HepG2 (cell line): Measurements from ENCODE around the gene ZFPM1. TPM values are rescaled to one million over a fixed set of nuclear protein-coding genes. Genes with fewer than 3 reads are reported as not detected.

Experiments used
- EZH2 ChIP-seq: conservative IDR thresholded peaks from 2 replicates; pipeline ENCODE4 v1.6.1; 2012; ENCODE audit warnings: mild to moderate bottlenecking, low read depth, low read length, moderate library complexity
- HES4 ChIP-seq: sonication (generic); formaldehyde crosslinking; IDR thresholded peaks from 2 replicates; pipeline ENCODE4 v1.9.0; 2021; ENCODE audit warnings: mild to moderate bottlenecking, missing genetic modification reagents, borderline replicate concordance
- MEIS1 ChIP-seq: sonication (generic); formaldehyde crosslinking; IDR thresholded peaks from 2 replicates; pipeline ENCODE4 v1.9.0; 2021; ENCODE audit warnings: mild to moderate bottlenecking, missing genetic modification reagents, moderate library complexity, borderline replicate concordance
- MTA1 ChIP-seq: sonication (generic); formaldehyde crosslinking; IDR thresholded peaks from 2 replicates; pipeline ENCODE4 v1.4.0; 2020; ENCODE audit warnings: missing genetic modification reagents, mild to moderate bottlenecking, borderline replicate concordance
- RNF219 ChIP-seq: sonication (generic); formaldehyde crosslinking; IDR thresholded peaks from 2 replicates; pipeline ENCODE4 v1.5.0; 2020; ENCODE audit warnings: mild to moderate bottlenecking, missing genetic modification reagents
- SIX1 ChIP-seq: sonication (generic); formaldehyde crosslinking; IDR thresholded peaks from 2 replicates; pipeline ENCODE4 v1.4.0; 2020; ENCODE audit warnings: missing genetic modification reagents, borderline replicate concordance
- TFDP2 ChIP-seq: sonication (generic); formaldehyde crosslinking; IDR thresholded peaks from 2 replicates; pipeline ENCODE4 v1.4.0; 2020; ENCODE audit warnings: missing genetic modification reagents
- ZNF138 ChIP-seq: sonication (generic); formaldehyde crosslinking; IDR thresholded peaks from 2 replicates; pipeline ENCODE4 v1.5.0; 2020; ENCODE audit warnings: mild to moderate bottlenecking, low read depth, missing genetic modification reagents
- ZNF235 ChIP-seq: sonication (generic); formaldehyde crosslinking; IDR thresholded peaks from 2 replicates; pipeline ENCODE4 v1.8.1; 2023; ENCODE audit warnings: mild to moderate bottlenecking, missing genetic modification reagents, borderline replicate concordance
- ZNF256 ChIP-seq: sonication (generic); formaldehyde crosslinking; conservative IDR thresholded peaks from 2 replicates; pipeline ENCODE4 v1.4.0; 2020; ENCODE audit warnings: missing genetic modification reagents
- ZNF296 ChIP-seq: sonication (generic); formaldehyde crosslinking; conservative IDR thresholded peaks from 2 replicates; pipeline ENCODE4 v1.5.0; 2020; ENCODE audit warnings: mild to moderate bottlenecking, missing genetic modification reagents
- ZNF44 ChIP-seq: sonication (generic); formaldehyde crosslinking; IDR thresholded peaks from 2 replicates; pipeline ENCODE4 v1.5.1; 2020; ENCODE audit warnings: mild to moderate bottlenecking, missing genetic modification reagents
- ZNF572 ChIP-seq: sonication (generic); formaldehyde crosslinking; IDR thresholded peaks from 2 replicates; pipeline ENCODE4 v1.5.1; 2020; ENCODE audit warnings: mild to moderate bottlenecking, missing genetic modification reagents
- ZNF574 ChIP-seq: sonication (generic); formaldehyde crosslinking; IDR thresholded peaks from 2 replicates; pipeline ENCODE4 v1.4.0; 2020; ENCODE audit warnings: missing genetic modification reagents
- ZNF629 ChIP-seq: sonication (generic); formaldehyde crosslinking; conservative IDR thresholded peaks from 2 replicates; pipeline ENCODE4 v1.5.0; 2020; ENCODE audit warnings: missing genetic modification reagents
- ZNF646 ChIP-seq: sonication (generic); formaldehyde crosslinking; IDR thresholded peaks from 2 replicates; pipeline ENCODE4 v1.9.0; 2021; ENCODE audit warnings: mild to moderate bottlenecking, missing genetic modification reagents
- polyA plus RNA-seq, 8 experiments: library from polyadenylated mRNA; depleted of rRNA in 3 of 8; stranded (reverse) in 7 of 8; unstranded in 1 of 8; fragments of >200 nt; fragmentation: Illumina TruSeq in 4 of 8; extraction: Trizol in 4 of 8; gene quantifications; 2 replicates each; pipeline versions ENCODE4 v1.2.1 to v1.2.3, GENCODE V29; 2011 to 2016; ENCODE audit warnings: low read depth in 4 of 8, missing spikeins in 1 of 8, mixed read lengths in 1 of 8; ENCODE audit not compliant: insufficient read depth in 1 of 8
- total RNA-seq, 5 experiments: library from RNA; depleted of rRNA; stranded (reverse); fragments of >200 nt; fragmentation: Illumina TruSeq; extraction: Trizol; gene quantifications; 2 replicates each; pipeline ENCODE4 v1.2.3, GENCODE V29; 2016; ENCODE audit warnings: low read depth in 1 of 5

The ZFPM1 gene
- total and polyA plus RNA-seq, 2 of the 13 experiments (the other 11 are each of a cell fraction or from before 2014, with no cell fraction given) = 1.3 to 3.8 TPM

- TF ChIP-seq ZNF574 (CRISPR knock-in tag) (no peak), MTA1 (CRISPR knock-in tag) (peak; percentile 56; the same call in 1 of the 2 replicates), ZNF572 (CRISPR knock-in tag) (no peak), SIX1 (no peak), ZNF256 (CRISPR knock-in tag) (no peak), ZNF646 (CRISPR knock-in tag) (no peak), ZNF296 (CRISPR knock-in tag) (no peak), ZNF138 (0 out of 2 replicates have a peak, but pooled peaks have one; percentile 20), MEIS1 (CRISPR knock-in tag) (0 out of 2 replicates have a peak, but pooled peaks have one; percentile 15), ZNF44 (no peak), RNF219 (CRISPR knock-in tag) (no peak), ZNF235 (CRISPR knock-in tag) (no peak), ZNF629 (CRISPR knock-in tag) (no peak), TFDP2 (CRISPR knock-in tag) (no peak), EZH2 (no peak), HES4 (peak; percentile 64; the same call in 1 of the 2 replicates)
Measured at GRCh38 chr16:88489163-88489741, 36.2 kb downstream of the ZFPM1 start (continued).
